Stimulated activated CD8-positive, alpha-beta memory T cell treated with anti-CD3 and anti-CD28 coated beads, Interleukin-15, amount 100 ng/mL, for 24 hours (primary cell): Measurements from ENCODE around the gene SMCHD1.
A peak's percentile ranks its signal among the peaks of the same experiment; 100 is the strongest.

Source experiments
- DNase-seq: peaks from one replicate; pipeline ENCODE4 v3.0.0-alpha.2; 2020; ENCODE audit warnings: low read depth

SMCHD1 gene

GRCh38 chr18:2655178-2655953 is at the start of gene SMCHD1:
TSS of gene SMCHD1 (plus strand) at chr18:2655726. CDS start at chr18:2656076, 350 bp downstream.
- peak; percentile 81 for DNase-seq

DNA sequence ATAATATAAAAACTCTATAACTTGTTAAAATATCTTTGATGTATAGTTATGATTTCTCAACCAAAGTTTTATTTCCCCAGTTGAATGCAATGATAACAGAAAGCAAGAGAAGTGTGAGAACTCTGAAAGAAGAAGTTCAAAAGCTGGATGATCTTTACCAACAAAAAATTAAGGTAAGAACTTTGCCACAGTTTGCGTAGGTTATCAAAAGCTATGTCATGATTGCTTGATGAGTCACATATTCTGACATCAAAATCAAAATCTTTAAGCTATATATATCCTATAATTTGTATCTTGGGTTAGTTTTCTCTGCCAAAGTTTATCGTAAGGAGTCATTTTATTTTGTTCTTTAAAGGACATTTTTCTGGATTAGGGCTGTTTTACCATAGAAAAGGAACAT is 49.2 kb upstream of the SMCHD1 start:
- no peak for DNase-seq

DNA sequence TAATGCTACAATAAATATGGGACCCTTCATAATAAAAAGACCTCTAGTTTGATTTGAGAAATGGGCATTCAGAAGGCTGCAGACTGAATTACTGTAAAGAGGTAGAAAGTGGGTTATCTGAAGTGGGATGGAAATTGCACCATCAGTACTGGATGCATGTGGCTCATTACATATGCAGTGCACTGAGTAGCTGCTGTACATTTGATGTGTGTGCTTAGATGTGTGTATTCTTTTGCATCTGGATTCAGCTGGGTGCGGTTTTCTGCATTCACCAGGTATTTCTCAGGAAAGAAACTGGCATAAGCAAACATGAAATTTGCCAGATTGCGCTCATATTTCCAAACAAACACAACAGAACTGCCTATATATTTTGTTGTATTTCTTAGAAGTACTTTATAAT is 45.9 kb upstream of the SMCHD1 start:
- DNase-seq, result no peak

GRCh38 chr18:2610549-2610948 is 45.0 kb upstream of the SMCHD1 start:
- no peak for DNase-seq

DNA sequence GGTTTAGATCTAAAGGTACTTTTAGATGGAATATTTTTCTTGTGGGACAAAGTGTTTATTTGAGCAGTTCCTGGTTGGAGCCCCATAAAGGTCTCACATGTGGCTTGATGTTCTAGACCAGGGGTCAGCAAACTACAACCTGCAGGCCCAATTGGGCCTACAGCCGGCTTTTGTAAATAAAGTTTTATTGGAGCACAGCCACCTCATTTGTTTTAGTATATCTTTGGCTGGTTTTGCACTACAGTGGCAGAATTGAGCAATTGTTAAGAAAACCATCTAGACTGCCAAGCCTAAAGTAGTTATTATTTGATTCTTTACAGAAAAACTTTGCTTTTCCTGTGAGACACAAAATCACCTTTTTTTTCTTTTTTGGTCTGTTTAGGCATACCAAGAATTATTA is 42.5 kb upstream of the SMCHD1 start:
- no peak for DNase-seq

- DNase-seq, result no peak
Measured at GRCh38 chr18:2617401-2617998, 38.0 kb upstream of the SMCHD1 start.

- DNase-seq, result no peak
Measured at GRCh38 chr18:2618009-2618408, 37.5 kb upstream of the SMCHD1 start.

DNA sequence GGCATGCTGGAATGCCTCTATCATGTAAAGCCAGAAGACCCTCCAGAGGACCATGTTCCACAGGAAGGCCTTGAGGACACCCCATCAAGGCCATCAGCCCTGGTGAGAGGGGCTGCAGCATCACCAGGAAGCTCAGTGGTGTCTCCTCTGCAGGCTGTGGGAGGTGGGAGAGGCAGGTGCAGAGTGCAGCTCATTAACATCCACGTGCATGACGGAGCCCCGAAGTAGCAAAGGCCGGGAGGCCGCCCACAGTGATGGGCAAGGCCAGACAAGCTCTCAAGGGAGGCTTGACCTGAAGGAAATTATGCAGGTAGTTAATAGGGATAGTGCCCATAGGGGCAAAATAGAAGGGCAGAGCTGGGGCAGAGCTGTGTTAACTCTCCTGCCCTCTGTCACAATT is 30.3 kb upstream of the SMCHD1 start:
- DNase-seq, result no peak

- DNase-seq, result no peak
Measured at GRCh38 chr18:2627821-2628276, 27.7 kb upstream of the SMCHD1 start.

DNA sequence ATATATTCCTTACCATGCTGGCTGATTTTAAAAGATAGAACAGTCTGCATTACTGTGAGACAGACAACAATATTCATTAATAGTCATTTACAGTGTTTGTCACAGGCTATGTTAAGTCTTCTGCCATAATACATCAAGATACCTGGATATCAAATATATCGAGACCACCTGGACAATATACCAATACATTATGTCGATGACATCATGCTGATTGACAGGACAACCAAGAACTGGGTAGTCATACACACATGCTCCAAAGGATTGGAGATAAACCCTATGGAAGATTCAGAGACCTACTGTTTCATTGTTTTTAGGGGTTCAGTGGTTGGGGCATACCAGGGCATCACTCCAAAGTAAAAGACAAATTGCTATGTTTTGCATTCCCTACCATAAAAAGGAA is 26.5 kb upstream of the SMCHD1 start:
- DNase-seq, result no peak

GRCh38 chr18:2635586-2635985 is 19.9 kb upstream of the SMCHD1 start:
- no peak for DNase-seq

GRCh38 chr18:2636126-2636631 is 19.3 kb upstream of the SMCHD1 start:
- DNase-seq, result no peak

DNA sequence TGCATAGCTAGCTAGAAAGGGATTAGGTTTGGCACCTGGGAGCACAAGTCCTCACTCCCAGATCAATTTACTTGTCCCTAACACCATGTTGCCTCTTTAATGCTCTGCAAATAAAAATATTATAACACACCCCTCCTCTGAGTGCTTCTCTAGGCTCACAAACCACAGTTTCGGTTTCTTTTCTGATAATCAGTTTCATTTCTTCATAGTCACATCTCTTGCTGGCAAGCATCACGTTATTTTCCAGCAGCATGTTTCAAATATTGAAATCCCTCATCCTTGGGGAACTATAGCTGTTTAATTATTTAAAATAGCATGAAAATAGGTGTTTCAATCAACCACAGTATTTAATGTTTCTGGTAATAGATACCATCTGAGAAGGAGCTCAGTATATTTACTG is 13.9 kb upstream of the SMCHD1 start:
- no peak for DNase-seq

GRCh38 chr18:2642771-2643170 is 12.8 kb upstream of the SMCHD1 start:
- no peak for DNase-seq

- DNase-seq, result no peak
Measured at GRCh38 chr18:2644535-2644934, 11.0 kb upstream of the SMCHD1 start.

DNA sequence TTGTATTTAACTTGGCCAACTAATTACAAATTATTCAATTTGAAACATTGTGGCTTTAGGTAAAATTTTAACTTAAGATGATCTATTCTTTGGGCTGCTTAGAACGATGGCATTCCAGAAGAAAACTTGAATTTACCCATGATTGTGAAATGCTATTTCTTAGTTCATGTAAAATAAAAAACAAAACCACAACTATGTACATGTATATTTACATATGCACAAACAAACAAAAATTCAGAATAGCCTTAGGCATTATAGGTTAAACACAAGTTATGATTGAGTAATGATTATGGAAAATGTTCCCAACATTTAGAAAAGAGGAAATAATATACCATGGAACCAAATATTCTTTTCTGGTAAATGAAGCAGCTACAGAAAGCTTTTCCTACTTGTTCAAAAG is 3.5 kb upstream of the SMCHD1 start:
- DNase-seq, result no peak

DNA sequence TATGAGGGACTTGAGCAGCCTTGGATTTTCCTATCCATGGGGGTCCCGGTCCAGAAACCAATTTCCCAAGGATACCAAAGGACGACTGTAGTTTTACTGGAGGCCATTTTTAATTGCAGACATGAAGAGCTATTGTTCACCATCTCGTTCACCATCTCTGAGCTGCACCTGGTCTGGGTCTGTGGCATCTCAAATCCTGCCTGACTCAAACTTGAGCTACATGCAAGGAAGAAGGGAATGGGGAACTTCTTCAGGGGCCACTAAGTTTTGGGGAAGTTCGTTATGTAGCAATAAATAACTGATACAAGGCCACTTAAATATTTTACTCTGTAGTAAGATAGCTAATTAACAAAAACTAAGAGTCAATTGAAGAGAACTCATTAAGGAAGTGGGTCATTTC is 2.1 kb upstream of the SMCHD1 start:
- DNase-seq, result no peak

DNA sequence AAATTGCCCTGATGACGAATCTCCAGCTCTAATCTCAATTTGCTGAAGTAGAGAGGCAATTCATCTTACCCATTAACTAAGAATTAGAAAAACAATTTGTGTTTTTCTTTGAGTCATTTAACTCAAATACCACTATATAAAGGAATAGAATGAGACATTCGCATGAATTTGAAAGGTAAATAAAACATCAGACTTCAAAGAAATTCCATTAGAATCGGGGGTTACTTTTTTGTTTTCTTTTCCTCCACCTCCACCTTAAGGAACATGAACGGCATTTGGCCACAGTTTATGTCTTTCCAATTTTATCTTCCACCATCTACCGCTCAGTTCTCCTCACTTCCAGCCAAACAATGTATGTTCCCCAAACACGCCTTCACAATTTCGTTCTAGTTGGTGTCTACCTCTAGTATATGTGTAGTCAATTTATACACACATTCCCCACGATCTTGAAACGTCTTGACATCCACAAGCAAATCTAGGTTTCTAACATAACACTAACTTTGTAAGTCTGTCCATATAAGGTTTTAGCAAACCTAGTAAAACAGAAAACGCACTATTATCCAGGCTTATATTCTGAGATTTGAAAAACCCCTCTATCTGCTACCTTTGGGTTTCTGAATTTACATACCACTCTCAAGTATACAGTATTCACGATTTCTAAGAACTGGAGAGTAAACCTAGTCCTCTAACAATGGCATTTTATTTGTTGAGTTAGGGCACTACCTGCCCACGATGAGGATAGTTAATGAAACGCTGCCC is 1.2 kb upstream of the SMCHD1 start:
- DNase-seq, result no peak

DNA sequence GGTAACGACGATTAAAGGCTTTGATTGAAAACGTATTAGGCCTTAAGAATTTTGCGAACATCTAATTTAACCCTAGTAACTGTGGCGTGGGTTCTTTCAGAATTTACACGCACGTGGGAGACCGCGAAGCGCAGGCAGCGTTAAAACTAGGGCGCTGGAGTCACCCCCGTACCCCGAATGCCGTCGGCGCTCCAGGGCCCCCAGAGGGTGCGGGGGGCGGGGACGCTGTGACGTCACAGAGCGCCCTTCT is 673 bp upstream of the SMCHD1 start:
- no peak for DNase-seq

DNA sequence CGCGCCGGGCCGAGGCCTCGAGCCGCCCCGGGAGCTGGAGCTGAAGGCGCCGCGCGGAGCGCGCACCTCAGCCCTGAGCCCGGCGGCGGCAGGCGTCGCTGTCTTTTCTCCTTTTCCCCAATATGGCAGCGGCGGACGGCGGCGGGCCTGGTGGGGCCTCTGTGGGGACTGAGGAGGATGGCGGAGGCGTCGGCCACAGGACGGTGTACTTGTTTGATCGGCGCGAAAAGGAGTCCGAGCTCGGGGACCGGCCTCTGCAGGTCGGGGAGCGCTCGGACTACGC is 369 bp downstream of the SMCHD1 start:
- no peak for DNase-seq

DNA sequence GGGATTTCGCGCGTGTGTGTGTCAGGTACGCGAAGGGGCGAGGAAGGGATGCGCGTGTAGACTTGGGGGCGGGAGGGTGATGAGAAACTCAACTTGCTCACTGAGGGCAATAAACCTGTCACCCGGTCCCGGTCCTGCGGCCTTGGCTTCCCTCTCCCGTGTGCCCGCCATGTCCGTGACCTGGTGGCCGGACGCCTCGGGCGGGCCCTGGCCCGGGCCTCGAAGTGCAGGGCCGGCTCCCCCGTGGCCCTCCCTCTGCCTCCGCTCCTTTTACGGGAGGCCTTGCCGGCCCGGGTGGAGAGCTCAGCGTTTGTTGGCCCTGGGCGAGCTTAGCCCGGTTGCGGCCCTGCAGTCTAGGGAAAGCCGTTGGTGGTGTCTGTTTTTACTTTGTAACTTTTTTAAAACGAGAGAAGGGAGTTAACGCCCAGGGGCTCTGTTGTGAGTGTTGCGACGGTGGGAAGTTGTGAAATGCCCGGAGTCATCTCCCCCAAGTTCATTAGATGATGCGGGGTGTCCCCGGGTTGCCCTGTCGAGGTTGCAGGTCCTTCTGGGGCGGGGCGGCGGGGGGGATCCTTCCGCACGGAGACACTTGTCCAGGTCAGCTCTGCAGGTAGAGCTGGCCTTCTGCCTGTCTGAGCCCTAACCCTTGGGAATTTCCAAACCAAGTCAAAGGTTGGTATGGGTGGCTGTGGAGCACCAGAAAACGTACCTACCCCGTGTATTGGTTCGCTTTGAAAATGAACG is 883 bp downstream of the SMCHD1 start:
- DNase-seq, result peak; percentile 18

GRCh38 chr18:2656981-2657512 is 1.5 kb downstream of the SMCHD1 start:
- DNase-seq, result no peak
